Hematopoietic multipotent progenitor cell treated with erythropoietin and hydrocortisone succinate and interleukin-3 and kit ligand, for 4 days (in vitro differentiated cells): ENCODE data around the gene BID.
"Not testable (repeated sequence)": the region's sequence is repeated elsewhere in the genome, so short reads cannot be mapped to it uniquely, and the experiment has no call there.

ENCODE experiments used
- DNase-seq: peaks from one replicate; pipeline ENCODE4 v3.0.0-alpha.2; 2015

The BID gene

GRCh38 chr22:17698276-17698675 is 76.0 kb downstream of the BID start:
- DNase-seq = not testable (repeated sequence)

GRCh38 chr22:17697196-17697595 is 77.1 kb downstream of the BID start:
- not testable (repeated sequence) for DNase-seq

GRCh38 chr22:17695986-17696385 is 78.3 kb downstream of the BID start:
- no peak for DNase-seq

GRCh38 chr22:17694752-17695151 is 79.5 kb downstream of the BID start:
- DNase-seq = no peak

GRCh38 chr22:17694193-17694592 is 80.1 kb downstream of the BID start:
- no peak for DNase-seq

- no peak for DNase-seq
These were observed 81.4 kb downstream of the BID start for GRCh38 chr22:17692841-17693240.

- no peak for DNase-seq
These were observed 90.0 kb downstream of the BID start for GRCh38 chr22:17684245-17684644.
